Tibial nerve (tissue), 4 donors: ENCODE results near the gene NTF4.
"Not testable (repeated sequence)": the region's sequence is repeated elsewhere in the genome, so short reads cannot be mapped to it uniquely, and the experiment has no call there.

Experiments used
- EP300 ChIP-seq, 2 donors: sonication (generic); formaldehyde crosslinking; IDR thresholded peaks; one replicate each; pipeline ENCODE4 v1.6.1; 2017; ENCODE audit warnings: antibody characterized with exemption in 2 of 2, mild to moderate bottlenecking in 1 of 2
- TF ChIP-seq, protein P1 (sequence below), 5 experiments: fragments of 200-600 bp in 3 of 5; fragments of 450-650 bp in 2 of 5; sonication (generic) in 3 of 5; IDR thresholded peaks; one replicate each; pipeline ENCODE4 v1.5.1; 2016 to 2019; ENCODE audit warnings: antibody characterized with exemption in 5 of 5, mild to moderate bottlenecking in 3 of 5, moderate library complexity in 2 of 5

DNA sequence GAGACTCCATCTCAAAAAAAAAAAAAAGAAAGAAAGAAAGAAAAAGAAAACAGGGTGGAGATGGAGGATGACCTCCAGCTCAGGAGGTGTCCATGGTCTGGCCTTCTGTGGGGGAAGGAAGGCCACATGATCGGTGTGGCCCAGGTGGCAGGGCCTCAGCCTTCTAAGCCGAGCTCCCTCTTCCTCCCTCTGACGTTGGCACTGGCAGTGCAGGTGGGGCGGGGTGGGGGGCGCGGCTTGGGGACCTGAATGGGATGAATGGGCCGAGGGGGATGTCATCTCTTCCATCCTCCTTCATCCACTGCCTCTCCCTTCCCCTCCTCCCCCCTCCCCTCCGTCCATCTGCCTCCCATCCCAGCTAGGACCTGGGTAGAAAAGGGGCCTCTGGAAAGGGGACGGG is 24.9 kb downstream of the NTF4 start:
- not testable (repeated sequence) for TF ChIP-seq EP300 (IDR thresholded peaks at IDR 0.05)
- TF ChIP-seq, protein P1, sequence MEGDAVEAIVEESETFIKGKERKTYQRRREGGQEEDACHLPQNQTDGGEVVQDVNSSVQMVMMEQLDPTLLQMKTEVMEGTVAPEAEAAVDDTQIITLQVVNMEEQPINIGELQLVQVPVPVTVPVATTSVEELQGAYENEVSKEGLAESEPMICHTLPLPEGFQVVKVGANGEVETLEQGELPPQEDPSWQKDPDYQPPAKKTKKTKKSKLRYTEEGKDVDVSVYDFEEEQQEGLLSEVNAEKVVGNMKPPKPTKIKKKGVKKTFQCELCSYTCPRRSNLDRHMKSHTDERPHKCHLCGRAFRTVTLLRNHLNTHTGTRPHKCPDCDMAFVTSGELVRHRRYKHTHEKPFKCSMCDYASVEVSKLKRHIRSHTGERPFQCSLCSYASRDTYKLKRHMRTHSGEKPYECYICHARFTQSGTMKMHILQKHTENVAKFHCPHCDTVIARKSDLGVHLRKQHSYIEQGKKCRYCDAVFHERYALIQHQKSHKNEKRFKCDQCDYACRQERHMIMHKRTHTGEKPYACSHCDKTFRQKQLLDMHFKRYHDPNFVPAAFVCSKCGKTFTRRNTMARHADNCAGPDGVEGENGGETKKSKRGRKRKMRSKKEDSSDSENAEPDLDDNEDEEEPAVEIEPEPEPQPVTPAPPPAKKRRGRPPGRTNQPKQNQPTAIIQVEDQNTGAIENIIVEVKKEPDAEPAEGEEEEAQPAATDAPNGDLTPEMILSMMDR (IDR thresholded peaks at IDR 0.05), result not testable (repeated sequence)
